DOHH2 (cell line): ENCODE results near the gene PAQR5.

Source experiments
- H3F3A ChIP-seq: fragments of 200-600 bp; sonication (generic), shearing (Covaris generic); 2 replicates; pipeline ENCODE4 v1.6.0; 2016; ENCODE audit warnings: antibody characterized with exemption, mild to moderate bottlenecking; ENCODE audit not compliant: control insufficient read depth, insufficient read depth
- H3K27ac ChIP-seq: fragments of 200-600 bp; sonication (generic); 2 replicates; pipeline ENCODE4 v1.5.1; 2014; ENCODE audit warnings: low read depth, mild to moderate bottlenecking, low read length, moderate library complexity
- H3K27me3 ChIP-seq: fragments of 200-600 bp; sonication (generic); 2 replicates; pipeline ENCODE4 v1.6.1; 2014; ENCODE audit warnings: mild to moderate bottlenecking, low read length, mixed read lengths; ENCODE audit not compliant: control insufficient read depth
- H3K36me3 ChIP-seq: fragments of 200-600 bp; sonication (generic); 2 replicates; pipeline ENCODE4 v1.6.1; 2014; ENCODE audit warnings: mild to moderate bottlenecking, low read length, moderate library complexity, mixed read lengths; ENCODE audit not compliant: control insufficient read depth
- H3K4me1 ChIP-seq: fragments of 200-600 bp; sonication (generic); 2 replicates; pipeline ENCODE4 v1.6.1; 2014; ENCODE audit warnings: mild to moderate bottlenecking, low read length, mixed read lengths; ENCODE audit not compliant: control insufficient read depth
- H3K4me2 ChIP-seq: fragments of 200-600 bp; sonication (generic); 2 replicates; pipeline ENCODE4 v1.6.0; 2014; ENCODE audit warnings: mild to moderate bottlenecking, low read length, moderate library complexity
- H3K4me3 ChIP-seq: fragments of 200-600 bp; sonication (generic); 2 replicates; pipeline ENCODE4 v1.5.1; 2014; ENCODE audit warnings: mild to moderate bottlenecking, low read length, mixed read lengths
- H3K79me2 ChIP-seq: fragments of 200-600 bp; sonication (generic); 2 replicates; pipeline ENCODE4 v1.6.1; 2014; ENCODE audit warnings: mild to moderate bottlenecking, low read length, mixed read lengths; ENCODE audit not compliant: control insufficient read depth
- H3K9me2 ChIP-seq: fragments of 200-600 bp; sonication (generic); replicated peaks from 2 replicates; pipeline ENCODE4 v1.6.1; 2014; ENCODE audit warnings: mild to moderate bottlenecking, low read length, mixed read lengths; ENCODE audit not compliant: control insufficient read depth
- H3K9me3 ChIP-seq: fragments of 200-600 bp; sonication (generic); 2 replicates; pipeline ENCODE4 v1.6.1; 2014; ENCODE audit warnings: antibody characterized with exemption, low read length, mixed read lengths; ENCODE audit not compliant: control insufficient read depth, insufficient read depth
- H4K20me1 ChIP-seq: fragments of 200-600 bp; sonication (generic); 2 replicates; pipeline ENCODE4 v1.6.0; 2014; ENCODE audit warnings: low read depth, mild to moderate bottlenecking, antibody characterized with exemption, low read length, moderate library complexity; ENCODE audit not compliant: control insufficient read depth, insufficient read depth
- EZH2phosphoT487 ChIP-seq: fragments of 200-600 bp; sonication (generic); IDR thresholded peaks from 2 replicates; pipeline ENCODE4 v1.6.1; 2017; ENCODE audit warnings: borderline replicate concordance, mild to moderate bottlenecking, antibody characterized with exemption, low read length, moderate library complexity, mixed read lengths
- TF ChIP-seq, protein P1 (sequence below): fragments of 200-600 bp; sonication (generic); IDR thresholded peaks from one replicate; pipeline ENCODE4 v1.5.1; 2014; ENCODE audit warnings: antibody characterized with exemption, mild to moderate bottlenecking, low read depth, low read length; ENCODE audit not compliant: poor library complexity, severe bottlenecking

The PAQR5 gene

DNA sequence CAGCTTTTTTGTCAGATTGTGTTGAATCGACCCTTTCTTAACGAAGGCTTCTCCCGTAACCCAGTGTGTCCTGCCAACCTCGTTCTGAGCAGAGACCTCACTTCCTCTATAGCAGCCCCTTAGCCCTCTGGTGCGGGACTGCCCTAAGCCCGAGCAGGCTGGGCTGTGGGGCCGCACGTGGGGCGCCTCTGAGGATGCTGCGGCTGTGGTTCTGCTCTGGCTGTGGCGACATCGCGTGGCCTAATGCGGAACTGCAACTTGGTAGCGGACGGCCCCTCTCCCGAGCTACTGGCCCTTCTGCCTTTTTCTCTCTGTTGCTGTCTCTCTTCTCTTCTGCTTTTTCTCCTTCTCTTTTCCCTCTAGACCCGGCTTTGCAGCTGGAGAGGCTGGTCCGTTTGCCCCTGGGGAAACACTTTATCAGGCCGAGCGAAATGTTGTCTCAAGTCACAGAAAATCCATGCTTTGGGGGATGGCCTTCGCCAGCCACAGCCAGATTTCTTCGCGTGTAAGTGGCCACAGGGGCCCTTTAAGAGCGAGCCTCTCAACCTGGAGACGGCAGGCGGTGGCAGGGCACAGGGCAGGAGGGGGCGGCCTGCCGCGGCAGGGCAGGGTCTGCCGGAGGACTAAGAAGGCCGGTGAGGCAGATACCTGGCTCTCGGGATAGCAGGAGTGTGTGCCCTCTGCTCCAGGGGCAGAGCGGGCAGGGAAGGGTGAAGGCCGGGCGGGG lies 96.0 kb downstream of the PAQR5 start:
- no peaks in the 10 kb centered on the region for H3K79me2 ChIP-seq
- H3K9me3 ChIP-seq: no peaks in the 10 kb centered on the region
- no peak for TF ChIP-seq EZH2phosphoT487
- TF ChIP-seq, protein P1, sequence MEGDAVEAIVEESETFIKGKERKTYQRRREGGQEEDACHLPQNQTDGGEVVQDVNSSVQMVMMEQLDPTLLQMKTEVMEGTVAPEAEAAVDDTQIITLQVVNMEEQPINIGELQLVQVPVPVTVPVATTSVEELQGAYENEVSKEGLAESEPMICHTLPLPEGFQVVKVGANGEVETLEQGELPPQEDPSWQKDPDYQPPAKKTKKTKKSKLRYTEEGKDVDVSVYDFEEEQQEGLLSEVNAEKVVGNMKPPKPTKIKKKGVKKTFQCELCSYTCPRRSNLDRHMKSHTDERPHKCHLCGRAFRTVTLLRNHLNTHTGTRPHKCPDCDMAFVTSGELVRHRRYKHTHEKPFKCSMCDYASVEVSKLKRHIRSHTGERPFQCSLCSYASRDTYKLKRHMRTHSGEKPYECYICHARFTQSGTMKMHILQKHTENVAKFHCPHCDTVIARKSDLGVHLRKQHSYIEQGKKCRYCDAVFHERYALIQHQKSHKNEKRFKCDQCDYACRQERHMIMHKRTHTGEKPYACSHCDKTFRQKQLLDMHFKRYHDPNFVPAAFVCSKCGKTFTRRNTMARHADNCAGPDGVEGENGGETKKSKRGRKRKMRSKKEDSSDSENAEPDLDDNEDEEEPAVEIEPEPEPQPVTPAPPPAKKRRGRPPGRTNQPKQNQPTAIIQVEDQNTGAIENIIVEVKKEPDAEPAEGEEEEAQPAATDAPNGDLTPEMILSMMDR: peak; percentile 87
- no peaks in the 10 kb centered on the region for H3K9me2 ChIP-seq
- H3K4me2 ChIP-seq: peak overlapping the region; percentile 50
- no peak overlapping the region for H3K27ac ChIP-seq
- no peaks in the 10 kb centered on the region for H4K20me1 ChIP-seq
- no peaks in the 10 kb centered on the region for H3F3A ChIP-seq
- peaks cover 10% of the 10 kb centered on the region for H3K4me1 ChIP-seq
- H3K4me3 ChIP-seq: peak overlapping the region; percentile 37
- H3K36me3 ChIP-seq: no peaks in the 10 kb centered on the region
- no peaks in the 10 kb centered on the region; the same call in 1 of the 2 replicates for H3K27me3 ChIP-seq

DNA sequence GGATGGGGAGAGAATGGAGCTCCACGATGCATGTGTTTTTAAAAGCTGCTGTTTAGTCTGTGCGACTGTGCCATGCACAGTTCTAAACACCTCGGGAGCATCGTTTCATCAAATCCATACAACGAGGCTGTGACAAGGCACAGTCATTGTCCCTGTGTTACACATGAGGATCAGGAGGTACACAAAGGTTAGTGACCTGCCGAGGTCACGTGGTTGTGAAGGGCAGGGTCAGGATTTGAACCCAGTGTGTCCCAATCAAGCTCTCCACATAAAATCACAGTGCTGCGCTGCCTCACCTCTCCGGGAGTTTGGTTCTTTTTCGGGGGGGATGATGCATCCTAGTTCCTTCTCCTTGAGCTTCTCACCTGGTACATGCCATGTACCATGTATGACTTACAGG lies 96.7 kb downstream of the PAQR5 start:
- no peaks in the 10 kb centered on the region for H3K36me3 ChIP-seq
- no peak overlapping the region for H3K27ac ChIP-seq
- no peaks in the 10 kb centered on the region; the same call in 1 of the 2 replicates for H3K27me3 ChIP-seq
- H4K20me1 ChIP-seq: no peaks in the 10 kb centered on the region
- H3K79me2 ChIP-seq: no peaks in the 10 kb centered on the region
- H3K9me2 ChIP-seq: no peaks in the 10 kb centered on the region
- H3K4me3 ChIP-seq: no peak overlapping the region
- H3K9me3 ChIP-seq: no peaks in the 10 kb centered on the region
- no peaks in the 10 kb centered on the region for H3F3A ChIP-seq
- peaks cover 10% of the 10 kb centered on the region for H3K4me1 ChIP-seq
- no peak overlapping the region for H3K4me2 ChIP-seq
- TF ChIP-seq, protein P1: no peak
- no peak for TF ChIP-seq EZH2phosphoT487

DNA sequence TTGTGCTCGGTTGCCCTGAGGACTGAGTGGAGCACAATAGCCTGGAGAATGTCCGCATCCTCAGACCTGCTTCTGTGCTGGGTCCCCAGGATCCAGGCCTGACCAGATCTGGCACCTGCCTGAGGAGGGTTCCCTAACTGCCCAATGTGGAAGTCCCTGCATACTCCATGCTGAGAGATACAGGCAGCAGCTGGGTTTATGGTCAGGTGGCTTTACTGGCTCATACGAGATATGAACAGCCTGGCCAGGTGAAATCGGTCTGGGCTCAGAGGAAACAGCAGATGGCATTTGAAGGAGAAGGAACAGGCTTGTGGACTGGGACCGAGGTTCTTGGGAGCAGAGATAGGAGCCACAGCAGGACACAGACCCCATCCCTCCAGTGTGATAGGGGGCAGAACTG lies 97.3 kb downstream of the PAQR5 start:
- Histone ChIP-seq H4K20me1 (no peaks in the 10 kb centered on the region), H3K4me1 (peaks cover 10% of the 10 kb centered on the region), H3K9me2 (no peaks in the 10 kb centered on the region), H3K36me3 (no peaks in the 10 kb centered on the region), H3K79me2 (no peaks in the 10 kb centered on the region), H3K27me3 (no peaks in the 10 kb centered on the region; the same call in 1 of the 2 replicates), H3K27ac (no peak overlapping the region), H3K9me3 (no peaks in the 10 kb centered on the region), H3F3A (no peaks in the 10 kb centered on the region), H3K4me2 (no peak overlapping the region), H3K4me3 (no peak overlapping the region)
- TF ChIP-seq, protein P1: no peak
- no peak for TF ChIP-seq EZH2phosphoT487
